ENCODE results near the gene IFIH1. TPM values are rescaled to one million over a fixed set of nuclear protein-coding genes. Genes with fewer than 3 reads are reported as not detected.

The IFIH1 gene
- total RNA-seq, 1 donor from 2014 or later: 6.0 TPM

GRCh38 chr2:162328424-162329157, 10.1 kb upstream of the IFIH1 start:
- no peaks in the 10 kb centered on the region for H3K36me3 ChIP-seq
- no peaks in the 10 kb centered on the region for H3K9me3 ChIP-seq (replicated peaks)
- TF ChIP-seq, protein P1, sequence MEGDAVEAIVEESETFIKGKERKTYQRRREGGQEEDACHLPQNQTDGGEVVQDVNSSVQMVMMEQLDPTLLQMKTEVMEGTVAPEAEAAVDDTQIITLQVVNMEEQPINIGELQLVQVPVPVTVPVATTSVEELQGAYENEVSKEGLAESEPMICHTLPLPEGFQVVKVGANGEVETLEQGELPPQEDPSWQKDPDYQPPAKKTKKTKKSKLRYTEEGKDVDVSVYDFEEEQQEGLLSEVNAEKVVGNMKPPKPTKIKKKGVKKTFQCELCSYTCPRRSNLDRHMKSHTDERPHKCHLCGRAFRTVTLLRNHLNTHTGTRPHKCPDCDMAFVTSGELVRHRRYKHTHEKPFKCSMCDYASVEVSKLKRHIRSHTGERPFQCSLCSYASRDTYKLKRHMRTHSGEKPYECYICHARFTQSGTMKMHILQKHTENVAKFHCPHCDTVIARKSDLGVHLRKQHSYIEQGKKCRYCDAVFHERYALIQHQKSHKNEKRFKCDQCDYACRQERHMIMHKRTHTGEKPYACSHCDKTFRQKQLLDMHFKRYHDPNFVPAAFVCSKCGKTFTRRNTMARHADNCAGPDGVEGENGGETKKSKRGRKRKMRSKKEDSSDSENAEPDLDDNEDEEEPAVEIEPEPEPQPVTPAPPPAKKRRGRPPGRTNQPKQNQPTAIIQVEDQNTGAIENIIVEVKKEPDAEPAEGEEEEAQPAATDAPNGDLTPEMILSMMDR (IDR thresholded peaks at IDR 0.05; ENCODE audit: borderline replicate concordance): no peak
- no peak overlapping the region for H3K27ac ChIP-seq (replicated peaks)
- no peaks in the 10 kb centered on the region for H3K27me3 ChIP-seq (ENCODE audit: low read depth)
- no peak for DNase-seq
- intact Hi-C loops (cut with micrococcal nuclease): no loop called here
- H3K4me1 ChIP-seq: no peaks in the 10 kb centered on the region
- no peak overlapping the region for H3K4me3 ChIP-seq

- H3K9me3 ChIP-seq (replicated peaks): no peaks in the 10 kb centered on the region
- H3K36me3 ChIP-seq: no peaks in the 10 kb centered on the region
- no peaks in the 10 kb centered on the region for H3K4me1 ChIP-seq
- intact Hi-C loops (cut with micrococcal nuclease): no loop called here
- no peak overlapping the region for H3K27ac ChIP-seq (replicated peaks)
- H3K4me3 ChIP-seq: no peak overlapping the region
- no peak for DNase-seq
- H3K27me3 ChIP-seq (ENCODE audit: low read depth): no peaks in the 10 kb centered on the region
- TF ChIP-seq, protein P1 (IDR thresholded peaks at IDR 0.05; ENCODE audit: borderline replicate concordance): no peak
Observed at GRCh38 chr2:162327806-162328205, 9.3 kb upstream of the IFIH1 start.

GRCh38 chr2:162327134-162327769, 8.8 kb upstream of the IFIH1 start:
- no peaks in the 10 kb centered on the region for H3K4me1 ChIP-seq
- H3K9me3 ChIP-seq (replicated peaks): no peaks in the 10 kb centered on the region
- no peaks in the 10 kb centered on the region for H3K27me3 ChIP-seq (ENCODE audit: low read depth)
- intact Hi-C loops (cut with micrococcal nuclease): no loop called here
- no peak overlapping the region for H3K27ac ChIP-seq (replicated peaks)
- H3K4me3 ChIP-seq: no peak overlapping the region
- H3K36me3 ChIP-seq: no peaks in the 10 kb centered on the region
- DNase-seq: no peak
- TF ChIP-seq, protein P1 (IDR thresholded peaks at IDR 0.05; ENCODE audit: borderline replicate concordance): peak; percentile 42

- H3K4me3 ChIP-seq: no peak overlapping the region
- no peaks in the 10 kb centered on the region for H3K36me3 ChIP-seq
- TF ChIP-seq, protein P1 (IDR thresholded peaks at IDR 0.05; ENCODE audit: borderline replicate concordance): no peak
- peaks cover 10% of the 10 kb centered on the region for H3K4me1 ChIP-seq
- intact Hi-C loops (cut with micrococcal nuclease): no loop called here
- no peaks in the 10 kb centered on the region for H3K27me3 ChIP-seq (ENCODE audit: low read depth)
- no peaks in the 10 kb centered on the region for H3K9me3 ChIP-seq (replicated peaks)
- DNase-seq: no peak
- no peak overlapping the region for H3K27ac ChIP-seq (replicated peaks)
Observed at GRCh38 chr2:162324953-162325352, 6.5 kb upstream of the IFIH1 start.

DNA sequence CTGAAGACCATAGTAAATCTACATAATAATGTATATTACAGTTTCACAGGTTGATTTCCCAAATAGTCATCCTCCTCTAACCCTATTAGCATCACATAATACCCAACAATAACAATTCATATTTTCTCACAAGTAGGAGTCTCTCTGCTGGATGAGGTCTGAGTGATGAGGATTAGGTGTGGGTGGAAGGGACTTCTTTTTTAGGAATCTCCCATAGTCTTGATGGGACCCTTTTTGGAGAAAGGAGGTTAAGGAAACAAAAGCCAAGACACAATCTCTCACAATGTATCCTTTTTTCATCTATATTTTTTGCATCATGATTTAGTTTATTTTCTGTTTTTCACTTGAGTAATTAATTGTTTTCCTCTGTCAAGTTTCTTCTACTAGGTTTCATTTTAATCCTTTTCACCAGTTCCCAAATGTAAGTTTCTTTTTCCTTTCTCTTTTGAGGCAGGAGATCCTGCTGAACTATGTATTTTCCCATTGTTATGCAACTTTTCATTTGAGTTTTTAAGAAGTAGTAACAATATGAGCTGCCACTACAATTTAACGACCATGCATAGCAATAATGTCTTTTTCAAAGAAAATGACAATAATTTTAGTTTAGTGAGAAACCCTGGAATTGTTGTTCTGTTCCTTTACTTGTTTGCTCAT, 2.5 kb upstream of the IFIH1 start:
- TF ChIP-seq, protein P1 (IDR thresholded peaks at IDR 0.05; ENCODE audit: borderline replicate concordance): no peak
- DNase-seq: no peak
- Histone ChIP-seq H3K4me1 (peaks cover 42% of the 10 kb centered on the region), H3K36me3 (no peaks in the 10 kb centered on the region), H3K27me3 (ENCODE audit: low read depth) (no peaks in the 10 kb centered on the region), H3K9me3 (replicated peaks) (no peaks in the 10 kb centered on the region), H3K27ac (replicated peaks) (no peak overlapping the region), H3K4me3 (no peak overlapping the region)
- intact Hi-C loops (cut with micrococcal nuclease): no loop called here
